Stomach (tissue), 19 donors: ENCODE data around the gene TTL. TPM values are rescaled to one million over a fixed set of nuclear protein-coding genes. Genes with fewer than 3 reads are reported as not detected.
"Not testable (repeated sequence)": the region's sequence is repeated elsewhere in the genome, so short reads cannot be mapped to it uniquely, and the experiment has no call there.

ENCODE experiments used
- DNase-seq, 2 donors: peaks; one replicate each; pipeline versions ENCODE4 v3.0.0 to v3.0.0-alpha.2; 2013 to 2019
- H3K27ac ChIP-seq, 5 donors: fragments of 200-600 bp in 4 of 5; sonication (generic) in 4 of 5; one replicate each; pipeline ENCODE4 v1.5.1; 2013 to 2019; ENCODE audit warnings: mild to moderate bottlenecking in 1 of 5, moderate library complexity in 1 of 5
- H3K27me3 ChIP-seq, 3 donors: fragments of 200-600 bp; sonication (generic); one replicate each; pipeline ENCODE4 v1.5.1; 2017 to 2019; ENCODE audit warnings: mixed run types in 1 of 3
- H3K36me3 ChIP-seq, 4 donors: fragments of 200-600 bp; sonication (generic); 1 replicate in 3 of 4; 2 replicates in 1 of 4; pipeline ENCODE4 v1.5.1; 2016 to 2019
- H3K4me1 ChIP-seq, 4 donors: fragments of 200-600 bp; sonication (generic); one replicate each; pipeline ENCODE4 v1.5.1; 2016 to 2019
- H3K4me3 ChIP-seq, 4 donors: fragments of 200-600 bp; sonication (generic) in 3 of 4; one replicate each; pipeline ENCODE4 v1.5.1; 2016 to 2019; ENCODE audit warnings: mild to moderate bottlenecking in 1 of 4
- H3K9me3 ChIP-seq, 4 donors: fragments of 200-600 bp; sonication (generic); one replicate each; pipeline ENCODE4 v1.5.1; 2016 to 2019
- EP300 ChIP-seq: sonication (generic); formaldehyde crosslinking; IDR thresholded peaks from one replicate; pipeline ENCODE4 v1.6.1; 2017; ENCODE audit warnings: antibody characterized with exemption
- POLR2A ChIP-seq, 4 donors: fragments of 450-650 bp; IDR thresholded peaks; one replicate each; pipeline ENCODE4 v1.6.1; 2016; ENCODE audit warnings: antibody characterized with exemption in 4 of 4, control low read depth in 2 of 4, mild to moderate bottlenecking in 1 of 4, moderate library complexity in 1 of 4
- POLR2AphosphoS5 ChIP-seq, 3 donors: sonication (generic); formaldehyde crosslinking; IDR thresholded peaks; one replicate each; pipeline ENCODE4 v1.6.1; 2016; ENCODE audit warnings: antibody characterized with exemption in 3 of 3
- WGBS, 5 donors: extraction: QIAGEN DNeasy Blood & Tissue Kit in 3 of 5; methylation state at CpG; one replicate each; pipeline versions ENCODE4 v1.1.5 to v1.1.7; 2013 to 2018; 5-methylcytosine and 5-hydroxymethylcytosine counted together
- intact Hi-C: fragments of 100-400 bp; cut with DNase I; formaldehyde crosslinking; loops from one replicate; pipeline ENCODE4 v1.15.1; 2023; ENCODE audit warnings: low total_unique reads
- long read RNA-seq, 10 donors: transcript quantifications; one replicate each; lab custom pipeline, GENCODE V29; 2026
- polyA plus RNA-seq, 3 donors: library from polyadenylated mRNA; stranded (reverse); fragments of 200-250 nt; gene quantifications; one replicate each; pipeline ENCODE4 v1.2.3, GENCODE V29; 2013
- total RNA-seq, 5 donors: library from RNA; depleted of rRNA; stranded (reverse); fragments of >200 nt; gene quantifications; one replicate each; pipeline versions ENCODE4 v1.1.0 to v1.2.3, GENCODE V29; 2014 to 2016
- TF ChIP-seq, protein P1 (sequence below), 7 experiments: fragments of 450-650 bp in 4 of 7; fragments of 200-600 bp in 3 of 7; sonication (generic) in 3 of 7; IDR thresholded peaks; one replicate each; pipeline ENCODE4 v1.5.1; 2016 to 2019; ENCODE audit warnings: antibody characterized with exemption in 7 of 7, control low read depth in 2 of 7, mild to moderate bottlenecking in 1 of 7
- donor health status: healthy with polysubstance abuse.
- donor health status: Bipolar disorder and iron deficiency.
- donor health status: healthy.

Gene TTL
- 10 to 100 TPM in 2 of 5 donors, 1 to 10 TPM in 3; 2.7 to 26.5 (median 5.3) TPM for total RNA-seq
- 1 to 10 TPM; 5.2 to 9.7 (median 6.7) TPM for polyA plus RNA-seq
- long read RNA-seq, donor 1, full-length matches to known transcripts, result 1 of 1 reads
- long read RNA-seq, donor 1, partial matches to known transcripts, result 0 of 1 reads
- long read RNA-seq, donor 1, other reads (novel, unspliced or antisense), result 0 of 1 reads
- long read RNA-seq, donor 2, full-length matches to known transcripts, result 4 of 4 reads
- long read RNA-seq, donor 2, partial matches to known transcripts, result 0 of 4 reads
- long read RNA-seq, donor 2, other reads (novel, unspliced or antisense), result 0 of 4 reads
- long read RNA-seq, donor 3, result 0 reads
- long read RNA-seq, donor 4, result 0 reads
- long read RNA-seq, donor 5, full-length matches to known transcripts, result 4 of 4 reads
- long read RNA-seq, donor 5, partial matches to known transcripts, result 0 of 4 reads
- long read RNA-seq, donor 5, other reads (novel, unspliced or antisense), result 0 of 4 reads
- long read RNA-seq, donor 6, result 0 reads
- long read RNA-seq, donor 7, full-length matches to known transcripts, result 1 of 1 reads
- long read RNA-seq, donor 7, partial matches to known transcripts, result 0 of 1 reads
- long read RNA-seq, donor 7, other reads (novel, unspliced or antisense), result 0 of 1 reads
- long read RNA-seq, donor 8, full-length matches to known transcripts, result 2 of 2 reads
- long read RNA-seq, donor 8, partial matches to known transcripts, result 0 of 2 reads
- long read RNA-seq, donor 8, other reads (novel, unspliced or antisense), result 0 of 2 reads
- long read RNA-seq, donor 9, full-length matches to known transcripts, result 1 of 1 reads
- long read RNA-seq, donor 9, partial matches to known transcripts, result 0 of 1 reads
- long read RNA-seq, donor 9, other reads (novel, unspliced or antisense), result 0 of 1 reads
- long read RNA-seq, donor 10, result 0 reads

- Histone ChIP-seq H3K4me1 (peaks cover 9 to 33% (median 28%) of the 10 kb centered on the region in 4 donors), H3K27ac (peak within 1 kb of the TSS; percentile 83 to 93 (median 89)), H3K27me3 (no peaks in the 10 kb centered on the region), H3K9me3 (no peaks in the 10 kb centered on the region), H3K4me3 (peak within 1 kb of the TSS; percentile 83 to 97 (median 90)), H3K36me3 (peaks cover 0 to 9% (median 0%) of the 10 kb centered on the region in 4 donors)
- 0 to 1% (median 0%) methylated on average over 16 to 80 of the region's 82 CpGs for WGBS, 5 donors
- peak; percentile 78 to 93 for DNase-seq
- TF ChIP-seq POLR2AphosphoS5 (IDR thresholded peaks at IDR 0.05) (no peak), EP300 (no peak), POLR2A (IDR thresholded peaks at IDR 0.05) (no peak)
- TF ChIP-seq, protein P1, sequence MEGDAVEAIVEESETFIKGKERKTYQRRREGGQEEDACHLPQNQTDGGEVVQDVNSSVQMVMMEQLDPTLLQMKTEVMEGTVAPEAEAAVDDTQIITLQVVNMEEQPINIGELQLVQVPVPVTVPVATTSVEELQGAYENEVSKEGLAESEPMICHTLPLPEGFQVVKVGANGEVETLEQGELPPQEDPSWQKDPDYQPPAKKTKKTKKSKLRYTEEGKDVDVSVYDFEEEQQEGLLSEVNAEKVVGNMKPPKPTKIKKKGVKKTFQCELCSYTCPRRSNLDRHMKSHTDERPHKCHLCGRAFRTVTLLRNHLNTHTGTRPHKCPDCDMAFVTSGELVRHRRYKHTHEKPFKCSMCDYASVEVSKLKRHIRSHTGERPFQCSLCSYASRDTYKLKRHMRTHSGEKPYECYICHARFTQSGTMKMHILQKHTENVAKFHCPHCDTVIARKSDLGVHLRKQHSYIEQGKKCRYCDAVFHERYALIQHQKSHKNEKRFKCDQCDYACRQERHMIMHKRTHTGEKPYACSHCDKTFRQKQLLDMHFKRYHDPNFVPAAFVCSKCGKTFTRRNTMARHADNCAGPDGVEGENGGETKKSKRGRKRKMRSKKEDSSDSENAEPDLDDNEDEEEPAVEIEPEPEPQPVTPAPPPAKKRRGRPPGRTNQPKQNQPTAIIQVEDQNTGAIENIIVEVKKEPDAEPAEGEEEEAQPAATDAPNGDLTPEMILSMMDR (IDR thresholded peaks at IDR 0.05), result no peak
- intact Hi-C loops, result loop anchor here (10.0 kb wide), 1 partner anchor 63 kb away; the partner anchor contains the start of gene POLR1B
Measured at GRCh38 chr2:112481528-112482233, at the start of gene TTL. TSS of gene TTL (plus strand) at chr2:112482156. CDS start at chr2:112482345, 189 bp downstream.

DNA sequence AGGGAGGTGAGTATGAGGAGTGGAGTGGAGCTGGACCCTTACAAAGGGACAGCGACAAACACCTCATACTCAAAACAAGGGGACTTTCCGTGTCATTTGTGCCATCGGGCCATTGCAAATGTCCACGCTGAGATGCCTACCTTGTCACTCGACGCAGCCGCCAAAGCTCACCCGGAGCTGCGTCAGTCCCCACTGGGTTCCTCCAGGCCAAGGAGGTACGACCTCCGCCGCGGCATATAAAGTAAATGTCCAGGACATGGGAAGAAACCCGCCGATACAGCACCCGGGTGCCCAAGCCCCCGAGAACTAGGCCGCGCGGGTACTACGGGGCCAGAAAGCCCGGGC is 49.6 kb upstream of the TTL start:
- H3K36me3 ChIP-seq, DNase-seq, H3K9me3 ChIP-seq, intact Hi-C loops: not testable (repeated sequence)
- H3K27ac ChIP-seq, result peak overlapping the region in 4 of 5 donors; percentile 82 to 91 (median 86)
- H3K4me1 ChIP-seq, result peaks cover 0 to 16% (median 11%) of the 10 kb centered on the region in 4 donors
- WGBS, 5 donors, result 28 to 99% (median 62%) methylated on average over 7 to 22 of the region's 22 CpGs
- peaks cover 0 to 18% (median 0%) of the 10 kb centered on the region in 3 donors for H3K27me3 ChIP-seq
- peak overlapping the region; percentile 53 to 65 (median 60) for H3K4me3 ChIP-seq

DNA sequence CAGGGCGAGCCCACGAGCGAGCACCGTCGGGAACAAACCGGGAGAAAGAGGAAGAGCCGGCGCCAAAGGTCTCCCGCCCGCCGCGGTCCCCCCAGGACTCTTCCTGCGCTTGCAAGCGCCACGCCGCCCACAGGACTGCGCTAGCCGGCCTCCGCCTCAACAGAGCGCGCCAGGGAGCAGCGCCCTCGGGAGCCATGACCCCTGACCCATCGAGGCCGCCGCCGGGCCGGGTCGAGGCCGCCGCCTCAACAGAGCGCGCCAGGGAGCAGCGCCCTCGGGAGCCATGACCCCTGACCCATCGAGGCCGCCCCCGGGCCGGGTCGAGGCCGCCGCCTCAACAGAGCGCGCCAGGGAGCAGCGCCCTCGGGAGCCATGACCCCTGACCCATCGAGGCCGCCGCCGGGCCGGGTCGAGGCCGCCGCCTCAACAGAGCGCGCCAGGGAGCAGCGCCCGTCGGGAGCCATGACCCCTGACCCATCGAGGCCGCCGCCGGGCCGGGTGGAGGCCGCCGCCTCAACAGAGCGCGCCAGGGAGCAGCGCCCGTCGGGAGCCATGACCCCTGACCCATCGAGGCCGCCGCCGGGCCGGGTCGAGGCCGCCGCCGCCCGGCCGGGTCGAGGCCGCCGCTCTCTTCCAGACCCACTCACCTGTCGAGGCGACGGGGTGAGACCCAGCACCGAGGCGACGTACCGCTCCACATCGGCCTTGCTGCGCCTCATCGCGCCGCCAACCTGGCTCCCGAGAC is 49.0 kb upstream of the TTL start:
- DNase-seq, result peak in 1 of 2 donors; percentile 58
- 0 to 53% (median 26%) methylated on average over 28 to 96 of the region's 98 CpGs for WGBS, 5 donors
- H3K36me3 ChIP-seq, intact Hi-C loops, H3K9me3 ChIP-seq: not testable (repeated sequence)
- H3K4me3 ChIP-seq, result peak overlapping the region; percentile 53 to 65 (median 60)
- H3K27ac ChIP-seq, result peak overlapping the region in 4 of 5 donors; percentile 82 to 91 (median 86)
- H3K27me3 ChIP-seq, result peaks cover 0 to 22% (median 0%) of the 10 kb centered on the region in 3 donors
- H3K4me1 ChIP-seq, result peaks cover 0 to 16% (median 11%) of the 10 kb centered on the region in 4 donors

DNA sequence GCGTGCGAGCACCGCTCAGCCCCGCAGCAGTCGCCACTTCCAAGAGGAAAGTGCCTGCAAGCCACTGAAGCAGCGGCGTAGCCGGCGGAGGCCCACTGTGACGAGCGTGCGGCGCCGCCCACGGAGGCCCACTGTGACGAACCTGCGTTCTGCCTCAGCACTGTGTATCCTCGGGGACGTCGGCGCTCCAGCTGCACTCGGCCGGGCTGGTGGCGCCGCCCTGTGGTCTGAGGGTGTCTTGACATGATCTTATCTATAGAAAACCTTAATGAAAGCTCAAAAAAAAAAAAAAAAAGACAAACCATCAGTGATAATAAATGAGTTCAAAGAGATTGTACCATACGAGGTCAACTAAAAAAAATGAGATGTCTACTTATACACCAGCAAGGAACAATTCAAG is 48.5 kb upstream of the TTL start, which contains the start of gene RGPD8:
TSS of gene RGPD8 (minus strand) at position 166 of the 400 bp plus-strand sequence. CDS start 192 bp downstream, outside the sequence.
- peak within 1 kb of the TSS in 4 of 5 donors; percentile 82 to 91 (median 86) for H3K27ac ChIP-seq
- peak within 1 kb of the TSS; percentile 53 to 65 (median 60) for H3K4me3 ChIP-seq
- H3K36me3 ChIP-seq, H3K9me3 ChIP-seq, intact Hi-C loops: not testable (repeated sequence)
- peak; percentile 92 to 95 for DNase-seq
- TF ChIP-seq, protein P1 (IDR thresholded peaks at IDR 0.05), result peak in 5 of 7 experiments; percentile 23 to 75 (median 39)
- peak in 1 of 3 donors; percentile 17 for TF ChIP-seq POLR2AphosphoS5 (IDR thresholded peaks at IDR 0.05)
- peaks cover 0 to 22% (median 0%) of the 10 kb centered on the region in 3 donors for H3K27me3 ChIP-seq
- peaks cover 0 to 16% (median 11%) of the 10 kb centered on the region in 4 donors for H3K4me1 ChIP-seq
- WGBS, 5 donors, result 0 to 2% (median 1%) methylated on average over 9 to 15 of the region's 26 CpGs
